Hepatocyte (in vitro differentiated cells): Measurements from ENCODE around the gene KIF22.

Experiments
- EZH2 ChIP-seq: fragments of 200-600 bp; sonication (generic); IDR thresholded peaks from 2 replicates; pipeline ENCODE4 v1.6.1; 2016; ENCODE audit warnings: antibody characterized with exemption, mild to moderate bottlenecking, borderline replicate concordance
- EZH2phosphoT487 ChIP-seq: fragments of 200-600 bp; sonication (generic); IDR thresholded peaks from one replicate; pipeline ENCODE4 v1.6.1; 2018; ENCODE audit warnings: antibody characterized with exemption, mild to moderate bottlenecking, low read depth, moderate library complexity; ENCODE audit not compliant: unreplicated experiment, severe bottlenecking
- TF ChIP-seq, protein P1 (sequence below): fragments of 200-600 bp; sonication (generic); IDR thresholded peaks from 2 replicates; pipeline ENCODE4 v1.5.1; 2016; ENCODE audit warnings: antibody characterized with exemption, mild to moderate bottlenecking; ENCODE audit not compliant: poor library complexity

DNA sequence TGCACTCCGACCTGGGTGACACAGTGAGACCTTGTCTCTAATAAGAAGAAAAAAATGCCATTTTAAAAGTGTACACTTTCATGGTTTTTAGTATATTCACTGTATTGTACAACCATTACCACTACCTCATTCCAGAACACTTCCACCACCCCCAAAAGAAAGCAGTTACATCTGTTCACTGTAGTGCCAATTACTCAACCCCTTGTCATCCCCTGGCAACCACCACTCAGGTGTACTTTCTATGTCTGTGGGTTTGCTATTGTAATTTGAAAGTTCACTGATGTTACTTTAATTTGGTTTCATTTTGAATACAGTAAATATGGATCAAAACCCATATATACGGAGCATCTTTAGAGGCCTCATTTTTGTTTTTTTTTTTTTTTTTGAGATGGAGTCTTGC, 6.4 kb upstream of the KIF22 start:
- TF ChIP-seq, protein P1, sequence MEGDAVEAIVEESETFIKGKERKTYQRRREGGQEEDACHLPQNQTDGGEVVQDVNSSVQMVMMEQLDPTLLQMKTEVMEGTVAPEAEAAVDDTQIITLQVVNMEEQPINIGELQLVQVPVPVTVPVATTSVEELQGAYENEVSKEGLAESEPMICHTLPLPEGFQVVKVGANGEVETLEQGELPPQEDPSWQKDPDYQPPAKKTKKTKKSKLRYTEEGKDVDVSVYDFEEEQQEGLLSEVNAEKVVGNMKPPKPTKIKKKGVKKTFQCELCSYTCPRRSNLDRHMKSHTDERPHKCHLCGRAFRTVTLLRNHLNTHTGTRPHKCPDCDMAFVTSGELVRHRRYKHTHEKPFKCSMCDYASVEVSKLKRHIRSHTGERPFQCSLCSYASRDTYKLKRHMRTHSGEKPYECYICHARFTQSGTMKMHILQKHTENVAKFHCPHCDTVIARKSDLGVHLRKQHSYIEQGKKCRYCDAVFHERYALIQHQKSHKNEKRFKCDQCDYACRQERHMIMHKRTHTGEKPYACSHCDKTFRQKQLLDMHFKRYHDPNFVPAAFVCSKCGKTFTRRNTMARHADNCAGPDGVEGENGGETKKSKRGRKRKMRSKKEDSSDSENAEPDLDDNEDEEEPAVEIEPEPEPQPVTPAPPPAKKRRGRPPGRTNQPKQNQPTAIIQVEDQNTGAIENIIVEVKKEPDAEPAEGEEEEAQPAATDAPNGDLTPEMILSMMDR: no peak
- TF ChIP-seq EZH2 (no peak), EZH2phosphoT487 (no peak)
